ENCODE measurements around the gene RCBTB1.

Gene RCBTB1

DNA sequence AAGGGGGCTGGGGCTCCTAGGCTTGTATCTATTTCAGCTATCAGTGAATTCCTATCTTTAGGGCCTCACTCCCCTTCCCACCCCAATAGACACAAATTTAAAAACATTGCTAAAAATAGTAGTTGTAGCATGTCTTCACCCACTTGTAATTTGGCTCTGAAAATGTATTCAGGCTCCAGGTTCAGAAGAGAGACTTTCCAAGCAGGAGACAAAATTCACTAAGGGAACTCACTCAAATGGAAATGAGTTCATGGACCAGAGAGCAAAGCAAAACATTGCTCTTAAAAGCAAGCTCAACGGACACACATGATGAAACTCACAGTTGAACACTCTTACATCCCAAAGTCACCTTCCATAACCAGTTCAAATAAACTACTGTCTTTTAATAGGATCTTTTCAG, 52.8 kb downstream of the RCBTB1 start:
- no peak for DNase-seq (ENCODE audit: low read depth)
- no peak overlapping the region for H3K4me3 ChIP-seq (ENCODE audit: low read length)
- TF ChIP-seq, protein P1, sequence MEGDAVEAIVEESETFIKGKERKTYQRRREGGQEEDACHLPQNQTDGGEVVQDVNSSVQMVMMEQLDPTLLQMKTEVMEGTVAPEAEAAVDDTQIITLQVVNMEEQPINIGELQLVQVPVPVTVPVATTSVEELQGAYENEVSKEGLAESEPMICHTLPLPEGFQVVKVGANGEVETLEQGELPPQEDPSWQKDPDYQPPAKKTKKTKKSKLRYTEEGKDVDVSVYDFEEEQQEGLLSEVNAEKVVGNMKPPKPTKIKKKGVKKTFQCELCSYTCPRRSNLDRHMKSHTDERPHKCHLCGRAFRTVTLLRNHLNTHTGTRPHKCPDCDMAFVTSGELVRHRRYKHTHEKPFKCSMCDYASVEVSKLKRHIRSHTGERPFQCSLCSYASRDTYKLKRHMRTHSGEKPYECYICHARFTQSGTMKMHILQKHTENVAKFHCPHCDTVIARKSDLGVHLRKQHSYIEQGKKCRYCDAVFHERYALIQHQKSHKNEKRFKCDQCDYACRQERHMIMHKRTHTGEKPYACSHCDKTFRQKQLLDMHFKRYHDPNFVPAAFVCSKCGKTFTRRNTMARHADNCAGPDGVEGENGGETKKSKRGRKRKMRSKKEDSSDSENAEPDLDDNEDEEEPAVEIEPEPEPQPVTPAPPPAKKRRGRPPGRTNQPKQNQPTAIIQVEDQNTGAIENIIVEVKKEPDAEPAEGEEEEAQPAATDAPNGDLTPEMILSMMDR (IDR thresholded peaks at IDR 0.05; ENCODE audit: insufficient read depth, low read depth, low read length, missing control alignments): no peak

DNA sequence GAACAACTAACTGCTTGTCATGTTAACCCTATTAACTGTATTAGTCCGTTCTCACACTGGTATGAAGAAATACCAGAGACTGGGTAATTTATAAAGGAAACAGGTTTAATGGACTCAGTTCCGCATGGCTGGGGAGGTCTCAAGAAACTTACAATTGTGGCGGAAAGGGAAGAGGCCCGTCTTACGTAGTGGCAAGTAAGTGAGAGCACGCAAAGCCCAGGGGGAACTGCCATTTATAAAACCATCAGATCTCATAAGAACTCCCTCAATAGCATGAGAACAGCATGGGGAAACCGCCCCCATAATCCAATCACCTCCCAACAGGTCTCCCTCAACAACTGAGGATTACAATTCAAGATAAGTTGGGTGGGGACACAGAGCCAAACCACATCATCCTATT, 54.9 kb downstream of the RCBTB1 start:
- DNase-seq (ENCODE audit: low read depth): no peak
- no peak overlapping the region for H3K4me3 ChIP-seq (ENCODE audit: low read length)
- TF ChIP-seq, protein P1 (IDR thresholded peaks at IDR 0.05; ENCODE audit: insufficient read depth, low read depth, low read length, missing control alignments): no peak

DNA sequence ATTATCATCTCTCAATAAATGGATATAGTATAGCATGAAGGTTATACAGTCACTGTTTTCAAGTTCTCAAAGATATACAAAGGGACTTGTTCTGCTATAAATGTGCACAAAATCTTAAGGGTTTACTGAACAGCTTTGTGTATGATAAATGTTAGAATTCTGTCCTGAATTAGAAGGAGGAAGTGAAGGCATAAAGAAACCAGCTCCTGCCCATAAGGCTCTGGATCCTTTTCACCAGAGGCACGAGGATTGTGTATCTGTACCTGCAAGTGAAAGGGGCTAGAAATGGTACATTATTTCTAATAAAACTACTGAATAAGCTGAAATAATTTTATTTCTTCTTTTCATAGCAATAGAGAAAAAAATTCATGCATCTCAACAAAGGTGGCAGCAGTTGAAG, 57.2 kb downstream of the RCBTB1 start:
- TF ChIP-seq, protein P1 (IDR thresholded peaks at IDR 0.05; ENCODE audit: insufficient read depth, low read depth, low read length, missing control alignments): no peak
- no peak overlapping the region for H3K4me3 ChIP-seq (ENCODE audit: low read length)
- DNase-seq (ENCODE audit: low read depth): no peak

DNA sequence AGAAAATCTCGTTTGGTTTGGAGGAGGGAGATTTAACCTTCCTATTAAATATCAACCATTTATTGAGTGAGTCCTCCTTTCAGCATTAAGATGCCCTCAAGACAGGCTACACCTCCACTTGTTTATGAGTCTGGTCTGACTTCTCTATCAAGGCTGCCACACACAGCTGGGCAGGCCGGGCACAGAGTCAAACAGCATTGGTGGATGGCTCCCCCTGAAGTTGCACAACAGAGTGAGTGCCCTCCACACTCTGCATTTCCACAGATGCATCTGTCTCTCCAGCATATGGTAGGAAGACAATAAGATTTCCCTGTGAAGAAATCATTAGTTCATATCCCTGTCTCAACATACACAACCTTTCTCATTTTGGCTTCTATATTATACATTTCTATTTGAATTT, 58.2 kb downstream of the RCBTB1 start:
- DNase-seq (ENCODE audit: low read depth): no peak
- H3K4me3 ChIP-seq (ENCODE audit: low read length): no peak overlapping the region
- TF ChIP-seq, protein P1 (IDR thresholded peaks at IDR 0.05; ENCODE audit: insufficient read depth, low read depth, low read length, missing control alignments): no peak

DNA sequence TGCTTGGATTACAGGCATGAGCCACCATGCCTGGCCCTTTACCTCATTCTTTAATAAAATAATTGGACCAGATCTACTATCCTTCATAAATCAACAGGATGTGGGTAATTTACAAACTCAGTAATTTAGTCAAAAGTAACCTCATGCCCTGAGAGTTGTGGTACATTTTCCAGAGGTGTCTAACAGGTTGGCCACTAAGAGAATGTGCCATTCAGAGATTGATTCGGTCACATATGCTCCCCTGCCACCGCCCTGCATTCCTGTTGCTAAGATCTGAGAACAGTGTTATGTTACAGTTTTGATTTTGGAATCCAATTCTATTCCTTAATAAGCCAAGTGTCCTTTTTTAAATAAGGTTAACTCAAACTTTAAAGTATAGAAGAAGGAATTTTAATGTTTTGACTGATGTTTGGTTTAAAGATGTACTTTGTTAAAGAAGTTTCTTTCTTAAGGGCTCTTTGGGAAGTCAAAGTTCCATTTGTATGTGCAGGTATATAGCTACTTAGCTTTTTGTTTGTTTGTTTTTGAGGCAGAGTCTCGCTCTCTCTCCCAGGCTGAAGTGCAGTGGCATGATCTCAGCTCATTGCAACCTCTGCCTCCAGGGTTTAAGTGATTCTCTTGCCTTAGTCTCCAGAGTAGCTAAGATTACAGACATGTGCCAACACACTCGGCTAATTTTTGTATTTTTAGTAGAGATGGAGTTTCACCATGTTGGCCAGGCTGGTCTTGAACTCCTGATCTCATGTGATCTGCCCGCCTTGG, 60.4 kb downstream of the RCBTB1 start:
- DNase-seq (ENCODE audit: low read depth): peak; percentile 18
- H3K4me3 ChIP-seq (ENCODE audit: low read length): no peak overlapping the region
- TF ChIP-seq, protein P1 (IDR thresholded peaks at IDR 0.05; ENCODE audit: insufficient read depth, low read depth, low read length, missing control alignments): no peak

DNA sequence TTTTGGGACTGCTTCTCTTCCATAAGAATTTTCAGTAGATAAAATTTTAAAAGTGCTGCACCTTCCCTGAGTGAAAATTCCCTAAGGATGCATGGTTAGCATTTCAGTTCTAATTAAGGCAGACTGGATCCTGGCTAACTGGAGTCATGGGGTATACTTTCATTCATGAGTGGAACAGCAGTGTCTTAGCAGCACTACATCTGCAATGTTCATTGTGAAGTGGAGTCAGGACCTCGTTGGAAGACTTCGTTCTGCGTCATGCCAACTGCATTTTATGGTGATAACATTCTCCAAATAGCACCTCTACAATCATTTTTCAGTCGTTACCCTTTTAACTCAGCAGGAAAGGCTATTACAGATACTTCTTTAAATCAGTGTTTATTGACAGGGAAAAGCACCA, 64.1 kb downstream of the RCBTB1 start:
- DNase-seq (ENCODE audit: low read depth): no peak
- no peak overlapping the region for H3K4me3 ChIP-seq (ENCODE audit: low read length)
- TF ChIP-seq, protein P1 (IDR thresholded peaks at IDR 0.05; ENCODE audit: insufficient read depth, low read depth, low read length, missing control alignments): no peak

DNA sequence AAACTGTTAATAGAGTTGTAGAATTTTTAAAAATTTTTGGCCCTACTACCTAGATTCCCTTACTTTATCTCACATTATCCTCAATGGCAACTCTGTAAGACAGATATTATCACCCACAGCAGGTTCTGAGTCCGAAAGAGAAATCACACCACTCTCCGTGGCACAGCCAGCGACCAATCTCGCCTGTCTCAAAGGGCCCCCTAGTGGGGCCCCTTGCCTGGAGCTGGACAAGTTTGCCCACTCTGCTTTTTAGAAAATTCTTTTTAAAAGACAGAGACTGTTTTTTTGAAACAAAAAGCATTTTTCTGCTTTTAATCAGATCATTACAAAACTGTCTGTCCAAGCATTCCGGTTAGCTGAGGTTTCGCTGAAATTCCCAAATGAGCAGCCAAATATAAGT, 67.9 kb downstream of the RCBTB1 start:
- no peak overlapping the region for H3K4me3 ChIP-seq (ENCODE audit: low read length)
- TF ChIP-seq, protein P1 (IDR thresholded peaks at IDR 0.05; ENCODE audit: insufficient read depth, low read depth, low read length, missing control alignments): no peak
- DNase-seq (ENCODE audit: low read depth): no peak
